Islet precursor cell (in vitro differentiated cells): ENCODE measurements around the gene FAM162A.
"Not testable (repeated sequence)": the region's sequence is repeated elsewhere in the genome, so short reads cannot be mapped to it uniquely, and the experiment has no call there.

ENCODE experiments used
- DNase-seq: peaks from one replicate; pipeline ENCODE4 v3.0.0-alpha.2; 2018

FAM162A gene, protein sequence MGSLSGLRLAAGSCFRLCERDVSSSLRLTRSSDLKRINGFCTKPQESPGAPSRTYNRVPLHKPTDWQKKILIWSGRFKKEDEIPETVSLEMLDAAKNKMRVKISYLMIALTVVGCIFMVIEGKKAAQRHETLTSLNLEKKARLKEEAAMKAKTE

DNA sequence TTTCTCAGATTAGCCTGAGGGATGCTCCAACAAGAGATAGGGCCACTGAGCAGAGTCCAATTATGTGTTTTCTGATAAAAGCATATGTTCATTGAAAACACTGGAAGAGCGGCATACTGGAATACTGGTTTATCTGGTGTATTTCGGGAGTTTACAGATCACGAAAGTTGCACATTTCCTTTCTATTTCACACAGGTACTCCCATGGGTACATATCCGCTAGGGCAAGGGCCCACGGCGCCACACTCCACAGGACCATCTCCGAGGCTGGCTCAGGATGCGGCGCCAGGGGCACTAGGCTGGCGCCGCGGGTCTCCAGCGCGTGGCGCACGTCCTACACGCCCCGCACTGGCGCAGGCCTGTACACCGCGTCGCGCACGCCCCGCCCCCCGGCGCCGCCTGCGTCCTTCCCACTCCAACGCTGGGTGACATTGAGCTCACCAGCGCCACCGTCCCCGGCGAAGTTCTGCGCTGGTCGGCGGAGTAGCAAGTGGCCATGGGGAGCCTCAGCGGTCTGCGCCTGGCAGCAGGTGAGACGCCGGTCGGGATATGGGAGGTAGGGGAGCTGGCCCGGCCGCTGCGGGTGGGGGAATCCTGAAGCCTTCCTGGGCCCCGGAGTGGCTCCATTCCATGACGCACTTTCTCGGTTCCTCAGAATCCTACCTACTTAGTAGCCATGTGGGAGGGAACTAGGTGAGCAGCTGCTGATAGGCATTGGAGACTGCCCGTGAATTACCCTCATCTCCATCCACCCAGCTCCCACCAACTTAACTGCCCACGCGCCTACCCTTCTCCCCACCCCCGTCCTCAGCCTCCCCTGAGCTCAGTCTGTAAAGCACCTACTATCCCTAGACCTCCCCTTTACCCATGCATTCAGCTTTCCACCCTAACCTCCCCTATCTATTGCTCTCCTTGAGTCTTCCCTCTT, at the start of gene FAM162A:
TSS of gene FAM162A (plus strand) at position 412 of the 927 bp plus-strand sequence. CDS start at position 496, 84 bp downstream.
- peak; percentile 98 for DNase-seq

DNA sequence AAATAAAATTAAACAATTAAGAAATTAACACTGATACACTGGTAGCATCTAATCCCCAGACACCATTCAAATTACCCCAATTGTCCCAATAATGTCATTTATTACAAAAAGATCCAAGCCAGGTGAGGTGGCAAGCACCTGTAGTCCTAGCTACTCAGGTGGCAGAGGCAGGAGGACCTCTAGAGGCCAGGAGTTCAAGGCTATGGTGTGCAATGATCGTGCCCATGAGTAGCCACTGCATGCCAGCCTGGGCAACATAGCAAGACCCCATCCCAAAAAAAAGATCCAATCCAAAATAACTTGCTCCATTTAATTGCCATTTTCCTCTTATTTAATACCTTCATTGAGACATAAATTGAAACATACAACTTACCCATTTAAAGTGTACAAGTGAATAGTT, 41.2 kb upstream of the FAM162A start:
- DNase-seq, result no peak

DNA sequence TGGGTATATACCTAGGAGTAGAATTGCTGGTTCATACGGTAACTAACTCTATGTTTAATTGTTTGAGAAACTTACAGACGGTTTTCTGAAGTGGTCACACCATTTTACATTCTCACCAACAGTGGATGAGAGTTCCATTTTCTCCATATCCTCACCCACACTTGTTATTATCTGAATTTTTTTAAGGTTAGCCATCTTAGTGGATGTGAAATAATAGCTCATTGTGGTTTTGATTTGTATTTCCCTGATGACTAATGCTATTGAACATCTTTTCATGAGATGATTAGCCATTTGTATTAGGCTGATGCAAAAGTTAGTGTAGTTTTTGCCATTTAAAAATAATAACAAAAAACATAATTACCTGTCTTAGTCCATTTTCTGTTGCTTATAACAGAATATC, 40.3 kb upstream of the FAM162A start:
- no peak for DNase-seq

DNA sequence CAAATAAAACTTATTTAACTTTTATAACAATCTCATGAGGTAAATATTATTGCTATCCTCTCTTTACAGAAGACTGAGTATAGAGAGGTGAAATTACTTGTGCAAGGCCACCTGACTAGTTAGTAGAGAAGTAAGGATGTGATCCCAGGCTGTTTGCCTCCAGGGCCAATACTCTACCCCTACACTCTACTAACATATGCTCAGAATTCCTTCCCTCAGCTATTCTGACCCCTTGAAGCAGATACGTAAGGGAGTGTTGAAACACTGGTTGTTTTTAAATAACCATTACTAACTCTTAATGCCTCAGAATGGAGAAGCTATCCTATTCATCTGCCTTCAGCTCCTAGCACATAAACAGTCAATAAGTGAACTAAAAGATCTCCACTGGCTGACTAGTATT, 34.8 kb upstream of the FAM162A start:
- DNase-seq, result no peak

DNA sequence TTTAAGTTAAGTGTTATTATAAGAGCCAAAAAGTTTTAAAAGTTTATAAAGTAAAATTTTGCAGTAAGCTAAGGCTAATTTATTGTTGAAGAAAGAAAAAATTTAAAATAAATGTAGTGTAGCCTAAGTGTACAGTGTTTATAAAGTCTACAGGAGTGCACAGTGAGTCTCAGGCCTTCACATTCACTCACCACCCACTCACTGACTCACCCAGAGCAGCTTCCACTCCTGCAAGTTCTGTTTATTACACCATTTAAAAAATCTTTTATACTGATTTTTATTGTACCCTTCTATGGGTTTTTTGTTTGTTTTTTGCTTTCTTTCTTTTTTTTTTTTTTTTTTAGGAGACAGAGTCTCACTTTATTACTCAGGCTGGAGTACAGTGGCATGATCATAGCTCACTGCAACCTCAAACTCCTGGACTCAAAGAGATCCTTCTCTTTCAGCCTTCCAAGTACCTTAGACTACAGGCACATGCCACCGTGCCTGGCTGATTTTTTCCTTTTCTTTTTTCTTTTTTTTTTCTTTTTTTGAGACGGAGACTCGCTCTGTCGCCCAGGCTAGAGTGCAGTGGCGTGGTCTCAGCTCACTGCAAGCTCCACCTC, 33.1 kb upstream of the FAM162A start:
- no peak for DNase-seq

DNA sequence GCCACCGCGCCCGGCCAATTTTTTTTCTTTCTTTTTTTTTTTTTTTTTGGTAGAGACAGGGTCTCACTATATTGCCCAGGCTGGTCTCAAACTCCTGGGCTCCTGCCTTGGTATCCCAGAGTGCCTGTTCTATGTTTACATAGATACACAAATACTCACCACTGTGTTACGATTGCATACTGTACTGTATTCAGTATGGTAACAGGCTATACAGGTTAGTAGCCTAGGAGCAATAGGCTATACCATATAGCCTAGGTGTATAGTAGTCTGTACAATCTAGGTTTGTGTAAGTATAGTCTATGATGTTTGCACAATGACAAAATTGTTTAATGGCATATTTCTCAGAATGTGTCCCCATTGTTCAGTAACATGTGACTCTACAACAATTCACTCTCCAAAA, 32.4 kb upstream of the FAM162A start:
- no peak for DNase-seq

DNA sequence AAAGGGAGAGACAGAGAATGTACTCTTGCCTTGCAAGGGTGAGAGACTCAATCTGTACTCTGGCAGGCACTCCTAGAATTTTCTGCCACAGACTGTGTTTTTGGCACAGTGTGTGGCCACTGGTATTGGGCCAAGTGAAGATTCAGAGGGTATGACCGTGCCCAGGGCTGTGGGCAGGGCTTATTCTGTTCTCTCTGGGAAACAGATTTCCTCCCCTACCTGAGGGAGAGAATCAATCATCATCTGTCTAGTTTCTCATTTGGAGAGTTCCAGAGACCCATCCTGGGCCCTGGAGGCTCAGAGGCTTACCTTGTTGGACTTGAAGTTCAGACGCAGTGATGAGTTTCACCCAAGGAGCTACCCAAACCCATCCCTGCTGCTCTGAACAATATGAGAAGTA, 30.8 kb upstream of the FAM162A start:
- DNase-seq, result no peak

DNA sequence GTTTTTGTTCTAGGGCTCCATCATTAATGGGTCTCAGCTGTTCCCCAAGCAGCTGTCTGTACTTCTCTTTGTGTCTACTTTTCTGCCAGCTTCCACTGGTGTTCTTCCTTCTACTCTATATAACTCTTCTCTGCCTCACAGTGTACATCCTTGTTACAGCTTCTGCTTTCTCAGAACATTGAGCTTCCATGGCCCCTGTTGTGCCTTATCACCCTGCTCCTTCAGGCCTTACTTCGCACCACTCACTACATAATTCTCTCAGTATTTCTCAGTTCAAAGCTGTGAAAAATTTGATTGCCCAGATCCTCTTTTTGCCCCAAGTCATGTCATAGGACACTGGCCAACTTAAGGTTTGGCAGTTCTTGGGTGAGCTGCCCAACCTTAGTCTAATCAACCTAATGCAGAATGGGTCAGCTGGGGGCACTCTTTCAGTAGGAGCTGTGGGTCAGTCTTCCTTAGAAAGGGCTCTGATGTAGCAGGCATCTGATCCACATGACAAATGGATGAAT, 30.0 kb upstream of the FAM162A start:
- no peak for DNase-seq

DNA sequence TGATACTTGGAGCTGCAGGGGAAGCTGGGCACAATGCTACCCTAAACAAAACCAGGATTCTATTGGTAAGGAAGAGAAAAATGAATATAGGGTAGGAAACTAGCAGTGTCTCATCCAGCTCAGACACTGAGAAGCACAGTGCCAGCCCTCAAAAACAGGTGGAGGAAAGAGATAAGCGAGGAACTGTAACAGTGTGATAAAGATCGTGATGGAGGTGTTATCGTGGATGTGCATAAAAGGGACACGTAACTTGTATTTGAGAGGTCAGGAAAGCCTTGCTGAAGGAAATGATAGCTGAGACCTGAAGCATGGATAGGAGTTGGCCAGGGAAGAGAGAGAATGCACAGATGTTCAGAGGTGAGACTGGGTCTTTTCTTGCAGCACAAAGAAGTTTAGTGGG, 28.4 kb upstream of the FAM162A start:
- DNase-seq, result no peak

DNA sequence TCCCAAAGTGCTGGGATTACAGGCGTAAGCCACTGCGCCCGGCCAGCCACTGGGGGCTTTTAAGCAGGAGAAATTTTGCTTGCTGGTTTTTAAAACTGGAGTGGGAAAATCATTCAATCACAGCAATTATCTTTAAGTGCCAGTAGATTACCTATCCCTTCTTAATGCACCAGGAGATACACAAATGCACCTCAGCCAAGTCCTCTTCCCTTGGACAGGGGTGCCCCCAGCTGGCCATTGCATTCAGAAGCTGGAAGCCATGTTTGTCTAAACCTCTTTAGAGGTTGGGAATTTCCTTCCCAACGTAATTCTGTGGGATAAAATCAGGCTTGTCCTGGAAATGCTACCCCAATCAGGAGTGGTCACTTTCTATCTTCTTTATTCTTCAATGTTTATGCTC, 27.6 kb upstream of the FAM162A start:
- no peak for DNase-seq

DNA sequence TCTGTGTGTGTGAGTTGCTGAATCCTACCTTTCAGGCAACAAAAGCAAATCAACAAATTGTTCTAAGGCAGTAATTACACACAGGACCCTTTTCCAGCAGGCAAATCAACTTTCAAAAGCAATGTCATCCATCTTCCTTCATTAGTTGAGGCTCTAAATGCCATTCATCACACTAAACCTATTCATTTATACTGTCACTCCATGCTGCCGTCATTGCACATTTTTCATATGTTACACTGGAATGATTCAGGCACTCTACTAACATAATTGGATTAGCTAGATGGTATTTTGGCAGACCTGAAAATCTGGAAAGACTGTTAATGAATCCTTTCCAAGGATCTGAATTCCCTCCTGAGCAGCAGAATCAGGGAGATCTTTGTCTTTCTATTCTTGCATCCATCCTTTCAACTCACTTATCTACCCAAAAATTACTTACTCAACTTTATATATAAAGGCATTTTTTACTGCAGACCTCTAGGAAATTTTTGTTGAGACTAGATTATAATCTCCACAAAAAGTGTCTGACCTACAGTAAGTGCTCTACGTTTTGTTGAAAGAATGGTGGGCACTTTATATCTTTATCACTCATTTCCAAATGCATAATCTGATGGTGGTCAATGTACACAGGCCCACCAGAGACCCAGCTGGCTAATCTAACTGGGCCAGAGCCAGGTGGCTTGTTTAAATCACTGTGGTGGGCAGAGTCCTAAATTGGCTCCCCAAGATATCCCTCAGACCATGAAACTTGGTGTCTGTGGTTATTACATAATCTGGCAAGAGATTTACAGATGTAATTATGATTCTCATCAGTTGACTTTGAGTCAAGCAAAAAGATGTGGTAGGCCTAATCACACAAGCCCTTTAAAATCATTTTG, 25.9 kb upstream of the FAM162A start:
- no peak for DNase-seq

DNA sequence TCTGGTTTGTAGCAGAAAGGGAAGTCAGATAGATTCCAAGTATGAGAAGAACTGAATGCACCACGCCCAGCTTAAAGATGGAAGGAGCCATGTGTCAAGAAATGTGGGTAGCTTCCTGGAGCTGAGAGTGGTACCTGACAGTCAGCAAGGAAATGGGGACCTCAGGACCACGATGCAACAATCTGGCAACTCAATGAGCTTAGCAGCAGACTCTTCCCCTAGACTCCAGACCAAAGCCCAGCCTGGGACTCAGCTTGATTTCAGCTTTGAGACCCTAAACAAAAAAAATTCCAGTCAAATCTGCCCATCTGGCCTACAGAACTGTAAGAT, 25.3 kb upstream of the FAM162A start:
- DNase-seq, result no peak

DNA sequence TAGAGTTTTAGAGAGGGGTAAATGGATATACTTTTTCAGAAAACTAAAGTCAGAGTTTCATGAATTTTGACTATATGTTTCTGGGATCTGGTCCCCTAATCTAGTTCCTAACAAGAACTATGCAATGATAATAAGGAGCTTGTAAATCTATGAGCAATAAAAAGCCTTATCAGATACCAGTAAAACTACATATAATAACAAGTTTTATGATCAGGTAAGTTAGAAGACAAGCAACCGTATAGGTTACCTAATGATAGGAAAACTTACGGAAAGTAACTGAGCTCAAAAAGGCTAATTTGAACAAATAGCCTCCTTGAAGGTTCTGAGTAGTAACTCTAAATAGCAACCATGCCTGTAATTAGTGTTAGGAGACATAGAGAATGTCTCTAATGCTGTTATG, 22.0 kb upstream of the FAM162A start:
- DNase-seq, result no peak

DNA sequence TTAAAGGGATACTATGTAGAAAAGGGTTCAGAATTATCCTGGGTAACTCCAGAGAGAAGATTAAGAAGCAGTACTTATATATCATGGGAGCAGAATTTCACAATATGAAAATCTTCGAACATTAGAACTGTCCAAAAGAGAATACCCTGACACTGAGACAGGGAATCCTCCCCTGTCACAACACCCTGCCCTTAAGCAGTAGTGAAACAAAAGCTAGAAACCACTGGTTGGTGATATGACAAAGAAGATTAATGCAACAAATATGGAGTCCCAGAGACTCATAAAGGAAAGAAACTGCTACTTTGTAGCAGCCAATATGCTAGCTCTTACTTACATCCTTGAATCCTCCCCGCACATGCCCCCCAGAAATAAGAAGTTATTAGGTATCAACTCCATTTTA, 19.5 kb upstream of the FAM162A start:
- no peak for DNase-seq

DNA sequence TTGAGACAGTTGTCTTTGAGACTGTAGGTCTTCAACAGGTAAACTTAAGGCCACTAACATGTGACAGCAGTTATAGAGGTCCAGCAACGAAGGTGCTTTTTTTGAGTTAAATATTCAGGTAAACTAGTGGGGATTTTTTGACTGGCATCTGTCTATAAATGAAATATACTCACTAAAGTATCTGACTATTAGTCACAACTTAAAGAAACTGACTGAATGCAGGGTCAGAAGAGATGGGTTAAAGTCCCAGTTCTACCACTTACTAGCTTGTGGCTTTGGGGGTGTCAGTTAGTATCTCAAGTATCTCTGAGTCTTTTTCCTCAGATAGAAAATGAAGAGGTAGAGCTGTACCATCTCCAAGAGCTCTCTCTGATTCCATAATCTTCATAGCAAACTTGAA, 18.9 kb upstream of the FAM162A start:
- DNase-seq, result no peak

DNA sequence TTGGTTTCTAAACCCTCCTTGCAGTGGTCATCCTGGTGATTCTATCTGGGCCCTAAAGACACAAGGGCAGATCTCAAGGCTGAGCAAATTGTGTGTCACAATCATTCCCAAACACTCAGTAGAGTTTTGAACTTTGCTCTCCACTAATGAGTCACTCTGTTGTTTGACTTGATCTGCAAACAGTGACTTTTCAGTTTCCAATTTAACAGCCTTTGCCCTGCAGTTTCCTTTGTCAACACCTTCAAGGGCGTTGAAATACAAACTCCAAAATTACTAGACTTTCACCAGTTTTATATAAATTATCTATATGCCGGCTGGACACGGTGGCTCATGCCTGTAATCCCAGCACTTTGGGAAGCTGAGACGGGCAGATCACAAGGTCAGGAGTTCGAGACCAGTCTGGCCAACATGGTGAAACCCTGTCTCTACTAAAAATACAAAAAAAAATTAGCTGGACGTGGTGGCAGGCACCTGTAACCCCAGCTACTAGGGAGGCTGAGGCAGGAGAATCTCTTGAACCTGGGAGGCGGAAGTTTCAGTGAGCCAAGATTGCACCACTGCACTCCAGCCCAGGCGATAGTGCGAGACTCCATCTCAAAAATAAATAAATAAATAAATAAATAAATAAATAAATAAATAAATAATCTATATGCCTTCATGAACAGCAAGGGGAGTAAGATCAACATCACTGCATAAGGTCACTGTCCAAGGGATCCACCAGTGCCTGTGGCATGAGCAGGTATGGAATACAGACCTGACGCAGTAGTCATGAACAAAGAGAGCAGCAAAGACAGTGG, 18.2 kb upstream of the FAM162A start:
- not testable (repeated sequence) for DNase-seq

DNA sequence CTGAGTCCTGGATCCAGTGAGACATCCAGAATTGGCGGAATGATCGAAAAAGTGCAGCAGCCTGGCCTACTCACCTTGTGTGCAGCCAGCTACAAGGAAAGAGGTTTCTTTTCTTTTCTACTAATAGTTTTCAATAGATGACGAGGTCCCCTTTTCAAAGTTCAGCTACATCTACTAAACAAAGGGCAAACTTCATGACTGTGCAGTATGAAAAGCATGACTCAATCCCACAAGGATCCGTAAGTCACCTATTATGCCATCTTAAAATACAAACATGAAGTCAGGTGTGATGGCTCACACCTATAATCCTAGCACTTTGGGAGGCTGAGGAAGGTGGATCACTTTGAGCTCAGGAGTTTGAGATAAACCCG, 17.6 kb upstream of the FAM162A start:
- DNase-seq, result no peak

DNA sequence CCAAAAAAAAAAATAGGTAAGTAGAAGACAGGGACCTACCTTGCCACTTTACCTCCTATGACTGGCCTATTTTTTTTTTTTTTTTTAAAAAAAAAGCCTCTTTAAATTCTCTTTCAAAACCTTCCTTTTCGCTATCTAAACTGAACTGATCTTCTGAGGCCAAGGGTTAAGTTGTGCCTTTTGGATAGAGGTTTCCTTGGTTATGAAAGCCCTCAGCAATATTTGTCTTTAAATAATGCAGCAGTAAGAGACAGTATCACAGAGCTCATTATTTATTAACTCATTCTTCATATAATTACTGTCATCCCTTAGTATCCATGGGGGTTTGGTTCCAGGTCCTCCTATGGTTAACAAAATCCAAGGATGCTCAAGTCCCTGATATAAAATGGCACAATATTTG, 9.9 kb upstream of the FAM162A start:
- no peak for DNase-seq

DNA sequence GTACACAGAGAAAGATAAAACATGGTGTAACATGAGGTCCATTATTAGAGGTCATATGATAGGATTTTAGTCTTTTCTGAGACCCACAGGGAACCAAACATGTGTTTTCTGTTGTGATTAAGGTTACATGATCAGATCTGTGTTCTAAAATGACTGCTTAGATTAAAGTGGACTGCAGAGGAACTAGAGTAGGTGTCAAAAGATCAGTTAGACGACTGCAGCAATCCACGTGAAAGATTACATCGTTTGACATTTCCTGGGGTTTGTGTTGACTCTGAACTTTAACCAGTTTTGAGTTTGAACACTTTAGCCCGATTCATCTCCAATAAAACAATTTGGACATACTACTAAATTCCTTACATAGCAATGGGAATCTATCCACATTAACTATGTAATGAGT, 6.0 kb upstream of the FAM162A start:
- no peak for DNase-seq

DNA sequence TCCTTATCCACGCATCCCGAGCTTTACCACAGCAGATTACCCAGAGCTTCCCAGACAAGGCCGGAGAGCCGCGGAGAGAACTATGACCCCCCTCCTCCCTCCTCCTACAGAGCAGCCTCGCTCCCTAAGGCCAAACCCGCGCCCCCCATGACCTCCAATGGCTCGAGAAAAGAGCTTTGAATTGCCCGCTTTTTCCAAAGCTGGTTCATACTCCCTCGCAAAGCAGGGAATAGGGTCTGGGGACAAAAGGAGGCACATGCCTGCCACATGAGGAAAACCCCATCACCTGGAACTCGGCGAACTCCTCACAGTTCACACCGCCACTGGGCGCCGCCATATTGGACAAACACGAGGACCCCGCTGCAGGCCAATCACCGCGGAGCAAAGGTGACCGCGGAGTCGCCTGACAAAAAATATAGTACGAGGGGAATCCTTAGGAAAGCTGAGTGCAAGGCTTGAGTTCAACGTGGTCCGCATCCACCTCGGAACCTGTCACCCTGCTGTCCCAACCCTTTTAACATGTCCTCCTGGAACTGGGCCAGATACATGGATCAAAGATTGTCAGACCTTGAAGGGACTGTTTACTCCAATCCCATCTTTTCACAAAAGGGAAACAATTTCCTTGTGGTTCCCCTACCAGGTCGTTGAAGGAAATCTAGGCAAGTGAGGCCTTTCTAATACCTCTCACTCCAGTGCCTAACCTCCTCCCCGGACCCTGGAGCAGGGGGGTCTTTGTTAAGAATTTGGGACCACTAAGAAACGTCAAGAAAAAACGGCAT, 905 bp upstream of the FAM162A start, which contains the start of gene MIX23:
TSS of gene MIX23 (minus strand) at position 344 of the 779 bp plus-strand sequence. CDS start at position 337, 7 bp downstream.
- peak; percentile 92 for DNase-seq

DNA sequence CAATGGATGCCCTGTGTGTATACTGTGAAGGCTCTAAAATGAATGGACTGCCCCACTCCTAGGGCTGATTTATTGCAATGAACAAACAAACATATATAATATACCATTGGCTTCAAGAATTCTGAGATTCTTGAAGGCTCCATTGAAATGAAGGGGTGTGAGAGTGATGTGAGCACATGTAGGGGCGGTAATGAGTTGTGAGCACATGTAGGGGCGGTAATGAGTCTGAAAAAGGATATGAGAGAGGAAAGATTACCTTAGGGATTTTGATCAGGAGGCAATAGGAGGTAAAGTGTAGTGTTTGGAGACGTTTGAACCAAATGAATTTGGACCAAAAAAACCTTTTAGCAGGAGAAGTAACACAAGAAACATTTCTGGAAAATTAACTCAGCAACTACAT, 3.7 kb downstream of the FAM162A start:
- no peak for DNase-seq
